ENCODE data around the gene NPSR1.

- TF ChIP-seq CTCF (IDR thresholded peaks at IDR 0.05; ENCODE audit: insufficient read depth, low read depth, low read length): no peak
- TF ChIP-seq EZH2 (IDR thresholded peaks at IDR 0.05; ENCODE audit: insufficient read depth, low read length): no peak
Measured at GRCh38 chr7:34758111-34758601, 100.1 kb downstream of the NPSR1 start.

All from astrocyte (in vitro differentiated cells and primary cell).